Body of pancreas (tissue), 4 donors: ENCODE results near the gene CSKMT. TPM values are rescaled to one million over a fixed set of nuclear protein-coding genes. Genes with fewer than 3 reads are reported as not detected.

Source experiments
- ATAC-seq: fragments of 150-250 bp; one replicate; pipeline ENCODE4 v1.9.1; 2016
- DNase-seq, 4 donors: peaks; one replicate each; pipeline ENCODE4 v3.0.0-alpha.2; 2019
- H3K27ac ChIP-seq, 4 donors: fragments of 200-600 bp; sonication (generic); 1 replicate in 3 of 4; 2 replicates in 1 of 4; pipeline versions ENCODE4 v1.5.1 to v1.6.1; 2016 to 2019; ENCODE audit warnings: mild to moderate bottlenecking in 1 of 4, mixed read lengths in 1 of 4, moderate library complexity in 1 of 4
- H3K27me3 ChIP-seq, 2 donors: fragments of 200-600 bp; sonication (generic); one replicate each; pipeline ENCODE4 v1.6.0; 2016; ENCODE audit warnings: mild to moderate bottlenecking in 1 of 2
- H3K36me3 ChIP-seq, 2 donors: fragments of 200-600 bp; sonication (generic); replicated peaks in 1 of 2; 2 replicates each; pipeline ENCODE4 v1.5.1; 2016; ENCODE audit warnings: low read depth in 2 of 2; ENCODE audit not compliant: insufficient read depth in 1 of 2
- H3K4me1 ChIP-seq: fragments of 200-600 bp; sonication (generic); one replicate; pipeline ENCODE4 v1.6.0; 2016
- H3K4me3 ChIP-seq, 2 donors: fragments of 200-600 bp; sonication (generic); 1 replicate in 1 of 2; 2 replicates in 1 of 2; pipeline ENCODE4 v1.5.1; 2016 to 2019
- H3K9me3 ChIP-seq, 3 donors: fragments of 200-600 bp; sonication (generic); 1 replicate in 2 of 3; 2 replicates in 1 of 3; pipeline ENCODE4 v1.5.1; 2016
- CTCF ChIP-seq, 7 experiments: fragments of 450-650 bp in 4 of 7; fragments of 200-600 bp in 3 of 7; sonication (generic) in 3 of 7; IDR thresholded peaks; one replicate each; pipeline ENCODE4 v1.5.1; 2016 to 2019; ENCODE audit warnings: antibody characterized with exemption in 7 of 7
- POLR2A ChIP-seq, 3 donors: fragments of 450-650 bp; IDR thresholded peaks; one replicate each; pipeline ENCODE4 v1.6.1; 2016; ENCODE audit warnings: antibody characterized with exemption in 3 of 3, mild to moderate bottlenecking in 2 of 3
- WGBS, 2 donors: methylation state at CpG; one replicate each; pipeline ENCODE4 v1.1.5; 2017; 5-methylcytosine and 5-hydroxymethylcytosine counted together
- intact Hi-C: fragments of 100-400 bp; cut with DNase I; formaldehyde crosslinking; loops from one replicate; pipeline ENCODE4 v1.15.1; 2023
- total RNA-seq, 2 donors: library from RNA; depleted of rRNA; stranded (reverse); fragments of >200 nt; gene quantifications; one replicate each; pipeline ENCODE4 v1.1.0, GENCODE V29; 2016

The CSKMT gene
- total RNA-seq, 2 donors from 2014 or later, result 5.4 to 110 TPM

- WGBS, 2 donors, result 83 to 84% methylated on average over 7 of the region's 7 CpGs
- Histone ChIP-seq H3K27me3 (no peaks in the 10 kb centered on the region), H3K27ac (peak overlapping the region; percentile 40 to 86 (median 80)), H3K4me3 (no peak overlapping the region), H3K36me3 (peaks cover 15 to 23% of the 10 kb centered on the region in 2 donors), H3K9me3 (no peaks in the 10 kb centered on the region), H3K4me1 (peaks cover 19% of the 10 kb centered on the region)
- ATAC-seq (no peak), DNase-seq (no peak)
- intact Hi-C loops, result no loop called here
- no peak for TF ChIP-seq CTCF (IDR thresholded peaks at IDR 0.05)
- TF ChIP-seq POLR2A (IDR thresholded peaks at IDR 0.05), result no peak
Measured at GRCh38 chr11:62622476-62623089, 42.5 kb upstream of the CSKMT start.

- Histone ChIP-seq H3K36me3 (peaks cover 36 to 64% of the 10 kb centered on the region in 2 donors), H3K27me3 (no peaks in the 10 kb centered on the region), H3K27ac (no peak overlapping the region), H3K4me1 (no peaks in the 10 kb centered on the region), H3K4me3 (no peak overlapping the region), H3K9me3 (no peaks in the 10 kb centered on the region)
- intact Hi-C loops, result no loop called here
- DNase-seq (no peak), ATAC-seq (no peak)
- TF ChIP-seq POLR2A (IDR thresholded peaks at IDR 0.05) (no peak), CTCF (IDR thresholded peaks at IDR 0.05) (no peak)
- WGBS, 2 donors, result 91 to 98% methylated on average over 3 of the region's 3 CpGs
Measured at GRCh38 chr11:62627713-62628112, 37.4 kb upstream of the CSKMT start.

GRCh38 chr11:62632492-62632891, 32.6 kb upstream of the CSKMT start:
- WGBS, 2 donors, result 76 to 78% methylated on average over 2 to 6 of the region's 6 CpGs
- no peak overlapping the region for H3K27ac ChIP-seq
- H3K9me3 ChIP-seq, result no peaks in the 10 kb centered on the region
- intact Hi-C loops, result no loop called here
- peaks cover 46 to 65% of the 10 kb centered on the region in 2 donors for H3K36me3 ChIP-seq
- ATAC-seq (no peak), DNase-seq (no peak)
- no peaks in the 10 kb centered on the region for H3K4me1 ChIP-seq
- H3K4me3 ChIP-seq, result no peak overlapping the region
- TF ChIP-seq POLR2A (IDR thresholded peaks at IDR 0.05), result no peak
- no peak for TF ChIP-seq CTCF (IDR thresholded peaks at IDR 0.05)
- no peaks in the 10 kb centered on the region for H3K27me3 ChIP-seq

- no peaks in the 10 kb centered on the region for H3K9me3 ChIP-seq
- peak overlapping the region in 1 of 4 donors; percentile 13 for H3K27ac ChIP-seq
- no peaks in the 10 kb centered on the region for H3K27me3 ChIP-seq
- WGBS, 2 donors, result 81 to 86% methylated on average over 8 of the region's 8 CpGs
- no peak for TF ChIP-seq CTCF (IDR thresholded peaks at IDR 0.05)
- TF ChIP-seq POLR2A (IDR thresholded peaks at IDR 0.05), result no peak
- H3K36me3 ChIP-seq, result peaks cover 0 to 6% of the 10 kb centered on the region in 2 donors
- ATAC-seq (no peak), DNase-seq (no peak)
- no peak overlapping the region for H3K4me3 ChIP-seq
- intact Hi-C loops, result no loop called here
- peaks cover 34% of the 10 kb centered on the region for H3K4me1 ChIP-seq
Measured at GRCh38 chr11:62644220-62644619, 20.9 kb upstream of the CSKMT start.

- DNase-seq (no peak), ATAC-seq (no peak)
- Histone ChIP-seq H3K4me3 (peak overlapping the region; percentile 84 to 98), H3K36me3 (peaks cover 0 to 7% of the 10 kb centered on the region in 2 donors), H3K4me1 (peaks cover 34% of the 10 kb centered on the region), H3K27ac (peak overlapping the region; percentile 79 to 92 (median 84)), H3K9me3 (no peaks in the 10 kb centered on the region), H3K27me3 (no peaks in the 10 kb centered on the region)
- intact Hi-C loops, result no loop called here
- TF ChIP-seq CTCF (IDR thresholded peaks at IDR 0.05) (no peak), POLR2A (IDR thresholded peaks at IDR 0.05) (no peak)
- 12 to 13% methylated on average over 11 of the region's 11 CpGs for WGBS, 2 donors
Measured at GRCh38 chr11:62645671-62645945, 19.5 kb upstream of the CSKMT start.
